Body of pancreas (tissue), 4 donors: Measurements from ENCODE around the gene DLL4.

Experiments used
- POLR2A ChIP-seq, 3 donors: fragments of 450-650 bp; IDR thresholded peaks; one replicate each; pipeline ENCODE4 v1.6.1; 2016; ENCODE audit warnings: antibody characterized with exemption in 3 of 3, mild to moderate bottlenecking in 2 of 3
- TF ChIP-seq, protein P1 (sequence below), 7 experiments: fragments of 450-650 bp in 4 of 7; fragments of 200-600 bp in 3 of 7; sonication (generic) in 3 of 7; IDR thresholded peaks; one replicate each; pipeline ENCODE4 v1.5.1; 2016 to 2019; ENCODE audit warnings: antibody characterized with exemption in 7 of 7

DNA sequence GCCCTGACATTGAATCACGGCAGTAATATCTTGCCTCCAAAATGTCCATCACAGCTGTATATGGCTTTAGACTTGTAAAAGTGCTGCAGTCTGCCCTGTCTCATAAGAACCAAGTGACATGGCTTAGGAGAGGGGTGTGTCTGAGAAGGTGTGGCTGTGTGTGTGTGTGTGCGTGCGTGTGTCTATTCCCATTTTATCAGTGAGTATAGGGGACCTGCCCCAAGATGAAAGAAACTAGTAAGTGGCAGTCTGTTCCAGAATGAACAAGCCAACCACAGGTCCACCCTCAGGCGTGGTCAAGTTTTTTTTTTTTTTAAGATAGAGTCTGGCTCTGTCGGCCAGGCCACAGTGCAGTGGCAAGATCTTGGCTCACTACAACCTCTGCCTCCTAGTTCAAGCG lies 49.5 kb upstream of the DLL4 start:
- TF ChIP-seq, protein P1, sequence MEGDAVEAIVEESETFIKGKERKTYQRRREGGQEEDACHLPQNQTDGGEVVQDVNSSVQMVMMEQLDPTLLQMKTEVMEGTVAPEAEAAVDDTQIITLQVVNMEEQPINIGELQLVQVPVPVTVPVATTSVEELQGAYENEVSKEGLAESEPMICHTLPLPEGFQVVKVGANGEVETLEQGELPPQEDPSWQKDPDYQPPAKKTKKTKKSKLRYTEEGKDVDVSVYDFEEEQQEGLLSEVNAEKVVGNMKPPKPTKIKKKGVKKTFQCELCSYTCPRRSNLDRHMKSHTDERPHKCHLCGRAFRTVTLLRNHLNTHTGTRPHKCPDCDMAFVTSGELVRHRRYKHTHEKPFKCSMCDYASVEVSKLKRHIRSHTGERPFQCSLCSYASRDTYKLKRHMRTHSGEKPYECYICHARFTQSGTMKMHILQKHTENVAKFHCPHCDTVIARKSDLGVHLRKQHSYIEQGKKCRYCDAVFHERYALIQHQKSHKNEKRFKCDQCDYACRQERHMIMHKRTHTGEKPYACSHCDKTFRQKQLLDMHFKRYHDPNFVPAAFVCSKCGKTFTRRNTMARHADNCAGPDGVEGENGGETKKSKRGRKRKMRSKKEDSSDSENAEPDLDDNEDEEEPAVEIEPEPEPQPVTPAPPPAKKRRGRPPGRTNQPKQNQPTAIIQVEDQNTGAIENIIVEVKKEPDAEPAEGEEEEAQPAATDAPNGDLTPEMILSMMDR (IDR thresholded peaks at IDR 0.05) = no peak
- TF ChIP-seq POLR2A (IDR thresholded peaks at IDR 0.05) = no peak
